IMR-90 (cell line): ENCODE results near the gene NPHP4. TPM values are rescaled to one million over a fixed set of nuclear protein-coding genes. Genes with fewer than 3 reads are reported as not detected.

ENCODE experiments used
- ATAC-seq: fragments of 200-7000 bp; cut with Tn5 transposase; 2 replicates; pipeline ENCODE4 v1.9.1; 2020; ENCODE audit warnings: low read depth, mild to moderate bottlenecking, moderate library complexity
- BruUV-seq: library from RNA; stranded (reverse); fragments of 400-500 nt; replicated peaks from 2 replicates; lab custom pipeline; 2021; lab: Mats Ljungman, UMichigan
- CTCF ChIA-PET: fragments of 300-600 bp; formaldehyde crosslinking; extraction: SDS; loops from one replicate; lab custom pipeline; 2021; ENCODE audit warnings: antibody characterized with exemption; lab: Yijun Ruan, JAX
- POLR2A ChIA-PET: fragments of 300-600 bp; sonication (Branson Sonifier 250); formaldehyde crosslinking; loops from one replicate; lab custom pipeline; 2022; ENCODE audit warnings: antibody characterized with exemption; ENCODE audit not compliant: unreplicated experiment; lab: Charles Lee
- DNase-seq: peaks from one replicate; pipeline ENCODE4 v3.0.0; 2013
- H2AFZ ChIP-seq: replicated peaks from 2 replicates; pipeline ENCODE3; 2013; ENCODE audit warnings: low read length, mild to moderate bottlenecking; ENCODE audit not compliant: poor library complexity
- H2AK5ac ChIP-seq: 2 replicates; pipeline ENCODE4 v1.6.1; 2013; ENCODE audit warnings: low read depth, low read length, inconsistent platforms
- H2AK9ac ChIP-seq: replicated peaks from 2 replicates; pipeline ENCODE3; 2013; ENCODE audit warnings: mild to moderate bottlenecking, low read depth, low read length, moderate library complexity; ENCODE audit not compliant: poor library complexity
- H2BK120ac ChIP-seq: 2 replicates; pipeline ENCODE4 v1.6.1; 2013; ENCODE audit warnings: low read depth, low read length, inconsistent platforms
- H2BK15ac ChIP-seq: 3 replicates; pipeline ENCODE4 v1.6.1; 2013; ENCODE audit warnings: low read depth, low read length, inconsistent platforms
- H2BK20ac ChIP-seq: 2 replicates; pipeline ENCODE4 v1.6.1; 2013; ENCODE audit warnings: low read depth, mild to moderate bottlenecking, inconsistent platforms, low read length, moderate library complexity
- H2BK5ac ChIP-seq: 2 replicates; pipeline ENCODE4 v1.6.1; 2013; ENCODE audit warnings: mild to moderate bottlenecking, low read depth, low read length, inconsistent platforms; ENCODE audit not compliant: poor library complexity, severe bottlenecking
- H3K14ac ChIP-seq: replicated peaks from 2 replicates; pipeline ENCODE4 v1.6.1; 2013; ENCODE audit warnings: low read depth, low read length, inconsistent platforms
- H3K18ac ChIP-seq: 2 replicates; pipeline ENCODE4 v1.6.1; 2013; ENCODE audit warnings: low read depth, low read length, control low read depth
- H3K23ac ChIP-seq: 2 replicates; pipeline ENCODE4 v1.6.1; 2013; ENCODE audit warnings: low read depth, low read length, inconsistent platforms
- H3K27ac ChIP-seq: 2 replicates; pipeline ENCODE4 v1.5.1; 2013; ENCODE audit warnings: mild to moderate bottlenecking, control low read depth, low read length; ENCODE audit not compliant: insufficient read depth
- H3K27me3 ChIP-seq: 2 replicates; pipeline ENCODE4 v1.6.1; 2013; ENCODE audit warnings: low read length; ENCODE audit not compliant: control insufficient read depth, insufficient read depth
- H3K36me3 ChIP-seq: 2 replicates; pipeline ENCODE4 v1.6.1; 2013; ENCODE audit warnings: low read length, mixed read lengths; ENCODE audit not compliant: control insufficient read depth, insufficient read depth
- H3K4ac ChIP-seq: 2 replicates; pipeline ENCODE4 v1.6.1; 2013; ENCODE audit warnings: low read depth, low read length, inconsistent platforms
- H3K4me1 ChIP-seq: 2 replicates; pipeline ENCODE4 v1.6.1; 2013; ENCODE audit warnings: low read length, mixed read lengths; ENCODE audit not compliant: control insufficient read depth, insufficient read depth
- H3K4me2 ChIP-seq: 2 replicates; pipeline ENCODE4 v1.6.1; 2013; ENCODE audit warnings: low read depth, mild to moderate bottlenecking, control low read depth, low read length, moderate library complexity
- H3K4me3 ChIP-seq: 2 replicates; pipeline ENCODE4 v1.5.1; 2013; ENCODE audit warnings: low read depth, mild to moderate bottlenecking, control low read depth, low read length, moderate library complexity; ENCODE audit not compliant: insufficient read depth
- H3K56ac ChIP-seq: 2 replicates; pipeline ENCODE4 v1.6.1; 2013; ENCODE audit warnings: low read length, inconsistent platforms; ENCODE audit not compliant: insufficient read depth; ENCODE audit errors: extremely low read depth
- H3K79me1 ChIP-seq, 2 experiments: 2 replicates each; pipeline ENCODE4 v1.6.1; 2013; ENCODE audit warnings: low read length in 2 of 2, inconsistent platforms in 1 of 2, low read depth in 1 of 2
- H3K9ac ChIP-seq: 2 replicates; pipeline ENCODE4 v1.6.1; 2013; ENCODE audit warnings: low read depth, low read length, control low read depth
- H3K9me1 ChIP-seq: 2 replicates; pipeline ENCODE4 v1.6.1; 2013; ENCODE audit warnings: low read length, inconsistent platforms; ENCODE audit not compliant: insufficient read depth
- H3K9me3 ChIP-seq: 2 replicates; pipeline ENCODE4 v1.6.1; 2013; ENCODE audit warnings: low read length; ENCODE audit not compliant: control insufficient read depth, insufficient read depth
- H4K20me1 ChIP-seq: 2 replicates; pipeline ENCODE4 v1.6.1; 2013; ENCODE audit warnings: low read length, inconsistent platforms; ENCODE audit not compliant: insufficient read depth
- H4K5ac ChIP-seq: 2 replicates; pipeline ENCODE4 v1.6.1; 2013; ENCODE audit warnings: mild to moderate bottlenecking, low read depth, low read length, control low read depth
- H4K8ac ChIP-seq, 2 experiments: 2 replicates each; pipeline ENCODE4 v1.6.1; 2013; ENCODE audit warnings: low read depth in 2 of 2, low read length in 2 of 2, control low read depth in 1 of 2, inconsistent platforms in 1 of 2
- H4K91ac ChIP-seq: 2 replicates; pipeline ENCODE4 v1.6.1; 2013; ENCODE audit warnings: low read depth, low read length, inconsistent platforms; ENCODE audit not compliant: insufficient read depth
- BHLHE40 ChIP-seq: fragments of 150-350 bp; IDR thresholded peaks from 2 replicates; pipeline ENCODE4 v1.6.1; 2016; ENCODE audit warnings: mild to moderate bottlenecking, low read depth, low read length
- CEBPB ChIP-seq: IDR thresholded peaks from 2 replicates; pipeline ENCODE4 v1.6.1; 2012; ENCODE audit warnings: low read depth, low read length, improper control_type of control experiment
- CTCF ChIP-seq: conservative IDR thresholded peaks from 2 replicates; pipeline ENCODE4 v1.5.1; 2012; ENCODE audit warnings: mild to moderate bottlenecking, low read depth, low read length, improper control_type of control experiment
- FOS ChIP-seq: fragments of 150-350 bp; IDR thresholded peaks from 2 replicates; pipeline ENCODE4 v1.6.1; 2016; ENCODE audit warnings: low read depth, low read length
- POLR2A ChIP-seq: IDR thresholded peaks from 2 replicates; pipeline ENCODE4 v1.6.1; 2012; ENCODE audit warnings: mild to moderate bottlenecking, low read depth, low read length
- SMC3 ChIP-seq: fragments of 150-350 bp; IDR thresholded peaks from 2 replicates; pipeline ENCODE4 v1.6.1; 2016; ENCODE audit warnings: low read depth, mild to moderate bottlenecking, antibody characterized with exemption, low read length, moderate library complexity
- WGBS, 2 experiments: methylation state at CpG; one replicate each; pipeline versions ENCODE4 v1.1.5 to v1.1.7; 2013; ENCODE audit warnings: missing lambda C conversion rate in 2 of 2; ENCODE audit not compliant: insufficient read length in 1 of 2; ENCODE audit errors: extremely low coverage in 2 of 2; 5-methylcytosine and 5-hydroxymethylcytosine counted together
- dilution Hi-C: fragments of 300-500 bp; cut with HindIII; formaldehyde crosslinking; loops from one replicate; pipeline ENCODE4 v1.14.3; 2018; ENCODE audit warnings: low sequenced_read_pairs; ENCODE audit not compliant: unreplicated experiment
- in situ Hi-C: fragments of 300-500 bp; cut with MboI; formaldehyde crosslinking; loops from 3 replicates; pipeline ENCODE4 v1.14.3; 2019; ENCODE audit warnings: low sequenced_read_pairs, inconsistent platforms, mixed read lengths
- intact Hi-C: fragments of 100-400 bp; cut with micrococcal nuclease; formaldehyde crosslinking; loops from 2 replicates; pipeline ENCODE4 v1.10.0; 2022
- polyA plus RNA-seq, 3 experiments: library from polyadenylated mRNA; depleted of rRNA; stranded (reverse); fragments of >200 nt; gene quantifications; 2 replicates each; pipeline ENCODE4 v1.2.3, GENCODE V29; 2012; ENCODE audit warnings: low replicate concordance in 1 of 3
- total RNA-seq: library from RNA; depleted of rRNA; stranded (reverse); fragments of >200 nt; gene quantifications from 2 replicates; pipeline ENCODE4 v1.2.3, GENCODE V29; 2012

Gene NPHP4
- total and polyA plus RNA-seq, 2 of the 4 experiments (the other 2 are of a cell fraction) = 2.0 to 5.5 TPM

- no peak overlapping the region for H2BK120ac ChIP-seq
- dilution Hi-C loops = no loop called here
- H2BK5ac ChIP-seq = no peak overlapping the region
- DNase-seq (no peak), ATAC-seq (no peak)
- no peaks in the 10 kb centered on the region for H3K27me3 ChIP-seq
- H3K36me3 ChIP-seq = peaks cover 8% of the 10 kb centered on the region; the same call in 1 of the 2 replicates
- no CpG with 5 or more reads among the region's 5 CpGs for WGBS, 2 experiments
- H3K9ac ChIP-seq = no peak overlapping the region
- no peak overlapping the region for H2BK15ac ChIP-seq
- no peak overlapping the region for H4K8ac ChIP-seq
- no peak overlapping the region for H2BK20ac ChIP-seq
- no peak overlapping the region for H3K18ac ChIP-seq
- H4K5ac ChIP-seq = no peak overlapping the region
- no peak overlapping the region for H3K27ac ChIP-seq
- no peak overlapping the region for H3K14ac ChIP-seq
- no peak overlapping the region for H4K91ac ChIP-seq
- H3K9me3 ChIP-seq = no peaks in the 10 kb centered on the region
- no peak overlapping the region for H2AFZ ChIP-seq
- H2AK5ac ChIP-seq = no peak overlapping the region
- H3K79me1 ChIP-seq = no peaks in the 10 kb centered on the region
- no peak overlapping the region for H3K4ac ChIP-seq
- intact Hi-C loops = no loop called here
- TF ChIP-seq POLR2A = no peak
- no peak for TF ChIP-seq FOS
- TF ChIP-seq CEBPB = no peak
- no peak for TF ChIP-seq CTCF
- TF ChIP-seq SMC3 = no peak
- TF ChIP-seq BHLHE40 = no peak
- no peak overlapping the region for H3K4me2 ChIP-seq
- H2AK9ac ChIP-seq = no peak overlapping the region
- in situ Hi-C loops = loop anchor here (25.0 kb wide), 1 partner anchor 1293 kb away; the partner anchor contains the start of gene AJAP1
- BruUV-seq = no TSS peak
- no peak overlapping the region for H3K4me3 ChIP-seq
- H3K4me1 ChIP-seq = no peaks in the 10 kb centered on the region
- ChIA-PET CTCF (no interaction called here), POLR2A (no interaction called here)
- H4K20me1 ChIP-seq = no peaks in the 10 kb centered on the region
- no peak overlapping the region for H3K56ac ChIP-seq
- no peaks in the 10 kb centered on the region for H3K9me1 ChIP-seq
- no peak overlapping the region for H3K23ac ChIP-seq
These were observed 37.3 kb downstream of the NPHP4 start for GRCh38 chr1:5954964-5955363.
